Smooth muscle cell (in vitro differentiated cells): ENCODE data around the gene MRPL23. TPM values are rescaled to one million over a fixed set of nuclear protein-coding genes. Genes with fewer than 3 reads are reported as not detected.

Experiments
- DNase-seq: peaks from one replicate; lab custom pipeline; 2025; ENCODE audit not compliant: unreplicated experiment; lab: John Stamatoyannopoulos, UW
- H2AFZ ChIP-seq: fragments of 200-600 bp; sonication (generic); 2 replicates; pipeline ENCODE4 v1.6.0; 2016; ENCODE audit warnings: antibody characterized with exemption, low read depth, mild to moderate bottlenecking
- H3F3A ChIP-seq: fragments of 200-600 bp; sonication (generic); 2 replicates; pipeline ENCODE4 v1.6.0; 2017; ENCODE audit warnings: antibody characterized with exemption, low read depth
- H3K27ac ChIP-seq: fragments of 200-600 bp; sonication (generic); 2 replicates; pipeline ENCODE4 v1.5.1; 2016; ENCODE audit warnings: low read depth, mild to moderate bottlenecking
- H3K27me3 ChIP-seq: fragments of 200-600 bp; sonication (generic); 2 replicates; pipeline ENCODE4 v1.6.1; 2016; ENCODE audit warnings: low read depth, mild to moderate bottlenecking
- H3K36me3 ChIP-seq: fragments of 200-600 bp; sonication (generic); 2 replicates; pipeline ENCODE4 v1.5.1; 2016; ENCODE audit warnings: low read depth
- H3K4me1 ChIP-seq: fragments of 200-600 bp; sonication (generic); 2 replicates; pipeline ENCODE4 v1.5.1; 2016; ENCODE audit warnings: low read depth
- H3K4me2 ChIP-seq: fragments of 200-600 bp; sonication (generic); 2 replicates; pipeline ENCODE4 v1.6.0; 2016; ENCODE audit warnings: mild to moderate bottlenecking
- H3K4me3 ChIP-seq: fragments of 200-600 bp; sonication (generic); 2 replicates; pipeline ENCODE4 v1.5.1; 2016; ENCODE audit warnings: mild to moderate bottlenecking
- H3K79me2 ChIP-seq: fragments of 200-600 bp; sonication (generic); 2 replicates; pipeline ENCODE4 v1.6.0; 2016; ENCODE audit warnings: low read depth, mild to moderate bottlenecking
- H3K9ac ChIP-seq: fragments of 200-600 bp; sonication (generic); 2 replicates; pipeline ENCODE4 v1.6.0; 2016; ENCODE audit warnings: low read depth
- H3K9me3 ChIP-seq: fragments of 200-600 bp; sonication (generic); replicated peaks from 2 replicates; pipeline ENCODE4 v1.5.1; 2016; ENCODE audit warnings: low read depth
- H4K20me1 ChIP-seq: fragments of 200-600 bp; sonication (generic); 2 replicates; pipeline ENCODE4 v1.6.0; 2016; ENCODE audit warnings: low read depth
- WGBS: methylation state at CpG from one replicate; pipeline ENCODE4 v1.1.7; 2016; ENCODE audit warnings: low lambda C conversion rate; 5-methylcytosine and 5-hydroxymethylcytosine counted together
- polyA plus RNA-seq: library from polyadenylated mRNA; unstranded; fragments of >200 nt; fragmentation: Nextera tagmentation; extraction: Ambion mirVana; gene quantifications from 2 replicates; pipeline ENCODE4 v1.2.1, GENCODE V29; 2016
- total RNA-seq: library from RNA; depleted of rRNA; stranded (reverse); fragments of >200 nt; gene quantifications from 2 replicates; pipeline ENCODE4 v1.2.3, GENCODE V29; 2014
- TF ChIP-seq, protein P1 (sequence below): fragments of 200-600 bp; sonication (generic); IDR thresholded peaks from 2 replicates; pipeline ENCODE4 v1.5.1; 2017; ENCODE audit warnings: borderline replicate concordance, mild to moderate bottlenecking, antibody characterized with exemption; ENCODE audit not compliant: insufficient read depth, poor library complexity, severe bottlenecking

The MRPL23 gene
- total and polyA plus RNA-seq, 2 experiments from 2014 or later: 38.8 to 51.6 TPM

DNA sequence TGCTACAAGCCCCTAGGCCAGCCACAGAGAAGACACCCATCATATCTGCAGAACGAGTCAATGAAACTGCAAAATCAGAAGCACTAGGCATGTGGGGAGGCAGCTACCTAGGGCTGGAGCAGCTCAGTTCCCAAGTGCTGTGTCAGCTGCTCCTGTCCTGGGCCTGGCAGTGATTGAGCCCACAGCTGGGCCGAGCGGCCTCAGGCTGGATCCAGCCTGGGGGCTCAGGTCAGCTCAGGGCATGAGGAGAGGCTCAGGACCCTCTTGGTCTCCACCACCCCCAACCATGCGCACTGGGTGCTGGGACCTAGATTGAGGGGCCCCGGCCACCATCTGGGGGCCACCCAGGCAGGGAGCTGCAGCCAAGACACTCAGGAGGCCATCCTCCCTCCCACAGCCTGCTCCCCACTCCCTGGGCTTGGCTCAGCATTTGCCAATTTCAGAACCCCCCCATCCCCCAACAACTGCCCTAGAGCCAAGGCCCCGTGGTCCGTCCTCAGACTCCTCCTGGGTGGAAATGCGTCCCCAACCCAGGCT, 30.1 kb upstream of the MRPL23 start:
- H3K4me1 ChIP-seq: no peaks in the 10 kb centered on the region
- H4K20me1 ChIP-seq: no peaks in the 10 kb centered on the region
- no peaks in the 10 kb centered on the region for H3K9me3 ChIP-seq
- TF ChIP-seq, protein P1, sequence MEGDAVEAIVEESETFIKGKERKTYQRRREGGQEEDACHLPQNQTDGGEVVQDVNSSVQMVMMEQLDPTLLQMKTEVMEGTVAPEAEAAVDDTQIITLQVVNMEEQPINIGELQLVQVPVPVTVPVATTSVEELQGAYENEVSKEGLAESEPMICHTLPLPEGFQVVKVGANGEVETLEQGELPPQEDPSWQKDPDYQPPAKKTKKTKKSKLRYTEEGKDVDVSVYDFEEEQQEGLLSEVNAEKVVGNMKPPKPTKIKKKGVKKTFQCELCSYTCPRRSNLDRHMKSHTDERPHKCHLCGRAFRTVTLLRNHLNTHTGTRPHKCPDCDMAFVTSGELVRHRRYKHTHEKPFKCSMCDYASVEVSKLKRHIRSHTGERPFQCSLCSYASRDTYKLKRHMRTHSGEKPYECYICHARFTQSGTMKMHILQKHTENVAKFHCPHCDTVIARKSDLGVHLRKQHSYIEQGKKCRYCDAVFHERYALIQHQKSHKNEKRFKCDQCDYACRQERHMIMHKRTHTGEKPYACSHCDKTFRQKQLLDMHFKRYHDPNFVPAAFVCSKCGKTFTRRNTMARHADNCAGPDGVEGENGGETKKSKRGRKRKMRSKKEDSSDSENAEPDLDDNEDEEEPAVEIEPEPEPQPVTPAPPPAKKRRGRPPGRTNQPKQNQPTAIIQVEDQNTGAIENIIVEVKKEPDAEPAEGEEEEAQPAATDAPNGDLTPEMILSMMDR: no peak
- DNase-seq: no peak
- no peaks in the 10 kb centered on the region for H3K36me3 ChIP-seq
- no peaks in the 10 kb centered on the region for H3K27me3 ChIP-seq
- 80% methylated on average over 8 of the region's 8 CpGs for WGBS
- no peaks in the 10 kb centered on the region for H3K79me2 ChIP-seq
- H3K4me3 ChIP-seq: no peak overlapping the region
- H3K4me2 ChIP-seq: no peak overlapping the region
- no peaks in the 10 kb centered on the region for H3F3A ChIP-seq
- H2AFZ ChIP-seq: no peak overlapping the region
- H3K27ac ChIP-seq: no peak overlapping the region
- no peak overlapping the region for H3K9ac ChIP-seq

- no peak for DNase-seq
- Histone ChIP-seq H3K9me3 (no peaks in the 10 kb centered on the region), H3K27ac (no peak overlapping the region)
Observed at GRCh38 chr11:1917523-1918435, 29.4 kb upstream of the MRPL23 start.

DNA sequence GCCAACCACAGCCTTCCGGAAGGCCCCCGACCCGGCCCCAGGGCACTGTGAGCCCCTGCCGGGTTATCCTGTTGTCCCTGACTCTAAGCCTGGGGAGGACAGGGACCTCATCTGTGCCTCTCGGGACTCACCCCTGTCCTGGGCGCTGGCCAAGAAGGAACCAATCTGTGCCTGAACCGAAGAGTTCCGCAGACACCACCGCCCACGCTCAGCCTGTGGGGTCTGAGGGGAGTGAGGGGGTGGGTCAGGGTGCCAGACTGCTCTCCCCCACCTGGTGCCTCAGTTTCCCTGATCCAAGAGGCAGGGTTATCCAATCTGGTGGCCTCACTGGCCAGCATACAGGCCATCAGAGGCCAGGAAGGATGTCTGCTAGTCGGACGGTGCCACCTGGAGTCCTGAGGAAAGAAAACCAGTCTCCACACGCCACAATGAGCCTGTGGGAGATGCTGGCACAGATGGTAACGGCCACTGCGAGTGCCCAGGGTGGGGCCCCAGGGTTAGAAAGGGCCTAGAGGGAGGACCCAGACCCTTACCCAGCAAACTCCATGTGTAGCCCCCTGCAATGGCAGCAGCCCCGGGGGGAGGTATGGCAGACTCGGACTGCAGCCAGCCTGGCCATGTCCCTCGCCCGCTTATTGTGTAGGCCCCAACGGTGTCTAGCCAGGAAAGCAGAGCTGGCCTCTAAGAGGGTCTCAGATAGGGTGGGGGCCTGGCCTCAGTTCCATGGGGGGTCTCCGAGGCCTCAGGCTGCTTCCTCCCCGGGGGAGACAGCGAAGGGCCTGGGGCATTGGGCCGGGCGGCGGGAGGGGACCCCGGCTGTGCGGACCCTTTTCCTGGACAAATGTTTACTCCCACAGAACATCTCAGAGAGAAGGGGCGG, 28.5 kb upstream of the MRPL23 start:
- H4K20me1 ChIP-seq: no peaks in the 10 kb centered on the region
- 95% methylated on average over 23 of the region's 29 CpGs for WGBS
- no peaks in the 10 kb centered on the region for H3K9me3 ChIP-seq
- no peaks in the 10 kb centered on the region for H3K36me3 ChIP-seq
- no peak for DNase-seq
- TF ChIP-seq, protein P1: no peak
- no peak overlapping the region for H3K27ac ChIP-seq
- H2AFZ ChIP-seq: no peak overlapping the region
- H3K27me3 ChIP-seq: no peaks in the 10 kb centered on the region
- H3K4me3 ChIP-seq: no peak overlapping the region
- no peaks in the 10 kb centered on the region for H3K4me1 ChIP-seq
- no peaks in the 10 kb centered on the region for H3K79me2 ChIP-seq
- no peaks in the 10 kb centered on the region for H3F3A ChIP-seq
- H3K4me2 ChIP-seq: no peak overlapping the region
- H3K9ac ChIP-seq: no peak overlapping the region

More at GRCh38 chr11:1917523-1918435, 29.4 kb upstream of the MRPL23 start:
- no peaks in the 10 kb centered on the region for H3K36me3 ChIP-seq
- TF ChIP-seq, protein P1: peak; percentile 37
- H3K9ac ChIP-seq: no peak overlapping the region
- H4K20me1 ChIP-seq: no peaks in the 10 kb centered on the region
- no peak overlapping the region for H2AFZ ChIP-seq
- 84% methylated on average over 34 of the region's 34 CpGs for whole genome bisulfite sequencing
- H3K4me2 ChIP-seq: no peak overlapping the region
- no peaks in the 10 kb centered on the region for H3K27me3 ChIP-seq
- H3K4me3 ChIP-seq: no peak overlapping the region
- H3F3A ChIP-seq: no peaks in the 10 kb centered on the region
- H3K4me1 ChIP-seq: no peaks in the 10 kb centered on the region
- H3K79me2 ChIP-seq: no peaks in the 10 kb centered on the region
